ENCODE results near the gene MX1.

MX1 gene, protein sequence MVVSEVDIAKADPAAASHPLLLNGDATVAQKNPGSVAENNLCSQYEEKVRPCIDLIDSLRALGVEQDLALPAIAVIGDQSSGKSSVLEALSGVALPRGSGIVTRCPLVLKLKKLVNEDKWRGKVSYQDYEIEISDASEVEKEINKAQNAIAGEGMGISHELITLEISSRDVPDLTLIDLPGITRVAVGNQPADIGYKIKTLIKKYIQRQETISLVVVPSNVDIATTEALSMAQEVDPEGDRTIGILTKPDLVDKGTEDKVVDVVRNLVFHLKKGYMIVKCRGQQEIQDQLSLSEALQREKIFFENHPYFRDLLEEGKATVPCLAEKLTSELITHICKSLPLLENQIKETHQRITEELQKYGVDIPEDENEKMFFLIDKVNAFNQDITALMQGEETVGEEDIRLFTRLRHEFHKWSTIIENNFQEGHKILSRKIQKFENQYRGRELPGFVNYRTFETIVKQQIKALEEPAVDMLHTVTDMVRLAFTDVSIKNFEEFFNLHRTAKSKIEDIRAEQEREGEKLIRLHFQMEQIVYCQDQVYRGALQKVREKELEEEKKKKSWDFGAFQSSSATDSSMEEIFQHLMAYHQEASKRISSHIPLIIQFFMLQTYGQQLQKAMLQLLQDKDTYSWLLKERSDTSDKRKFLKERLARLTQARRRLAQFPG

GRCh38 chr21:41425954-41426675 lies at the start of gene MX1:
Gene MX1 (plus strand): TSS chr21:41426239. CDS start chr21:41432071, 5,832 bp downstream.
- peak; percentile 12 for DNase-seq

DNA sequence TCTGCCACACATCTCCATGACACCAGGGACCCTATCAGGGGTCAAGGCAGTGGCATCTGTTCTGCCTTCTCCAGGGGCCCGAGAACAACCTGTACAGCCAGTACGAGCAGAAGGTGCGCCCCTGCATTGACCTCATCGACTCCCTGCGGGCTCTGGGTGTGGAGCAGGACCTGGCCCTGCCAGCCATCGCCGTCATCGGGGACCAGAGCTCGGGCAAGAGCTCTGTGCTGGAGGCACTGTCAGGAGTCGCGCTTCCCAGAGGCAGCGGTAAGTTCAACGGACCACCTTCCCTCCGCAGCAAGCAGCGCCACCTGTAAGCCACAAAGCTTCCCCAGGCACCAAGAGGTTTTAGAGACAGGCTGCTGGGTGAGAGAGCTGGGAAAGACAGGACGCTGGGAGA lies 48.3 kb upstream of the MX1 start:
- no peak for DNase-seq

DNA sequence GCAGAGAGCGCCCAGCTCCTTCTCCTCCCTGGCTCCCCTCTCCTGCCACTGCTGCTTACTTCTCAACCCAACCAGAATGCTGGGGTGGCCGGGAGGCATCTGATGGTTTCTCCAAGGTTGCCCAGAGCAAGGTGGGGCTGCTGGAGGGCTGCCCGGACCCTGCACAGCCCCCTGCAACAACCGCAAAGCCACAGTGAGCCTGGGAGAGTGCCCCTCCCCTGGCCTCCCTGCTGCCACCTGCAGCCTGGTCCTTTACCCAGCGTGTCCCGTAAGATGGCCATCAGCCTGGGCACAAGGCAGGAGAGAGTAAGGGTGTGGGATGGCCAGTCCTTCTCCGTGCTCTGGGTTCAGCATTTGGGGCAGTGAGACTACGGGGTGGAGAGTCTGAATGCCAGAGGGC lies 47.2 kb upstream of the MX1 start:
- DNase-seq = no peak

- no peak for DNase-seq
These were observed 46.1 kb upstream of the MX1 start for GRCh38 chr21:41379901-41380300.

DNA sequence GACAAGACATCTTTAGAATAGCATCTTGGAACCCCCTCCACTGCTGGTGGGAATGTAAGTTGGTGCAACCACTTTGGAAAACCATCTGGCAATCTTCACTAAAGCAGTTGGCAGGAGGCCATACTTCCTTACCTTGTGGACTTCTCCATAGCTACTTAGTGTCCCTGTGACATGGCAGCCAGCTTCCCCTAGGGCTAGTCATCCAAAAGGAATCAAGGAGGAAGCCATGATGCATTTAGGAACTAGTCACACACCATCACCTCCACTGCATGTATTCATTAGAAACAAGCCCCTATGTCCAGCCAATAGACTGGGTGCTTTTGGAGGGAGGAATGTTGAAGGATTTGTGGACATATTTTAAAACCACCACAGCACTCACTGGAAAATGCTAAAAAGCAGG lies 44.3 kb upstream of the MX1 start:
- DNase-seq = no peak

GRCh38 chr21:41387042-41387819 lies 38.8 kb upstream of the MX1 start:
- no peak for DNase-seq

DNA sequence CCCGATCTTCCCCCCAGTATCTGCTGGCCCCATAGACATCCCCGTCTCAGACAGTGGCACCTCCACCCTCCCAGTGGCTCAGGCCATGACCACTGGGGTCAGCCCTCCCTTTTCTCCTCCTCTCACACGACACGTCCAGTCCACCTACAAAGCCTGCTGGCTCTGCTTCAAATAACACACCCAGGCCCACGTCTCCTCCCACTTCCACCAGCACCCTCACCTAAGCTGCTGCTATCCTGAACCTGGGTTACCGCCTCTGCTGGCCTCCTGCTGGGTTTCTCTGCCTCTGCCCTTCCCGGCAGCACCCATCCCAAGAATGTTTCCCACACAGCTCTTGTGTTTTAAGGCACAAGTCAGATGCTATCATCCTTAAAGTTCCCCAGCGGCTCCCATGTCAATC lies 38.2 kb upstream of the MX1 start:
- no peak for DNase-seq

DNA sequence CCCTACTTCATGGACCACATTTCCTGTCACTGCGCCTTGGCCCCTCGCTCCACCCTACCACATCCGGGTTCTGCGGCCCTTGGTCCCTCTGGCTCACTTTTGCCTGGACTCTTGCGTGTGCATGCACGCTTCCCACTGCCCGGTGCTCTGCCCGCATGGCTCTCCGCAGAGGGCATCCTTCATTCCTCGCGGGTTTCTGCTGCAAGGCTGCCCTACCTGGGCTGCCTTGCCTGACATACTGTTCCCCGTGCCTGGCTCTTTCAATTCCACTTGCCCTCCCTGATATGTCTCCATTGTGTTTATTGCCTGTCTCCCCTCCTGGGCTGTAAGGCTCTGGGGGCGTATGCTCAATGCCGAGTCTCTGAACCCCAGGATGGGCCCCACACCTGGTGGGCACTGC lies 37.8 kb upstream of the MX1 start:
- DNase-seq = no peak

DNA sequence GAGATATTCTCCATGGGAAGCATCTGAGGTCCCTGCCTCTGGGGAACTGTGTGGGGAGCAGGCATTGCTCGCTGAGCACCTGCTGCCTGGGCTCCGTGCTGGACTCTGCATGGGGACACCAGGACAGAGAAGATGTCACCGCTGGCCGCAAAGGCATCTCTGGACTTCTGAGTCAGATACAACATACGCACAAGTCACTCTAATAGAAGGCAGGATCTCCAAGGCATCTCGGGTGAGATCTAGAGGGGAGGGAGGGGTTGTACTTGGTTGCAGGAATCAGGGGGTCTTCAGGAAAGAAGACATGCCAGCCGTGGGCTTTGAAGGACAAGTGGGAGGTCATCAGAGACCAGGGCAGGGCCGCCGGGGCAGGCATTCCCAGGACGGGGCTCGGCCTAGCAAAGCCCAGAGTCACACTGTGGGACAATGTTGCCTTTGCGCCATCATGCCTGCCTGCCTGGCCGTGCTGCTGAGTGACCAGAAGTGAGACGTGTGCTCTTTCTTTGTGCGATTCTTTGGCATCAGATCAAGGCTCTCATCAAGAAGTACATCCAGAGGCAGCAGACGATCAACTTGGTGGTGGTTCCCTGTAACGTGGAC lies 35.9 kb upstream of the MX1 start:
- DNase-seq = no peak

- DNase-seq = no peak
These were observed 32.1 kb upstream of the MX1 start for GRCh38 chr21:41393876-41394465.

DNA sequence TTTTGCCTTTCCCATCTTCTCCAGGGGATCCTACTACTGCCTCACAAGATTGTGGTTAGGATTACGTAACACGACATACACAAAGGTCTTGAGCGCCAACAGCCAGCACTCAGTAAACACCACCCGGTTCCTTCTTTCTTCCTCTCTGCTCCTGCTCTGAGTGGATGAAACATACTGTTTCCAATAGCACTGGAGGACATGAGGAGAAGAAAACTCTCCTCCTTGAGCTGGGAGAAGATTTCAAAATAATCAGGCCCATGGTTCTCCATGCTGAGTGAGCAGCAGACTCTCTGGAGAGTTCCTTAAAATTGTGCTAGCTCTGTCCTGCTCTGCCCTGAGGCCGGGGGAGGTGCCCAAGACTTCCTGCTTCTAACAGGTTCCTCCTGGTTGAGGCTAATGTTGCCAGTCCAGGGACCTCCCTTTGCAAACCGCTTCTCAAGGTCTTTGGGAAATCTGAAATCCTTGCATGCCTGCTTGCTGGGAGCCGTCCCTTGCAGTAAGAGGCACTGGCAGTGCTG lies 29.4 kb upstream of the MX1 start:
- no peak for DNase-seq

DNA sequence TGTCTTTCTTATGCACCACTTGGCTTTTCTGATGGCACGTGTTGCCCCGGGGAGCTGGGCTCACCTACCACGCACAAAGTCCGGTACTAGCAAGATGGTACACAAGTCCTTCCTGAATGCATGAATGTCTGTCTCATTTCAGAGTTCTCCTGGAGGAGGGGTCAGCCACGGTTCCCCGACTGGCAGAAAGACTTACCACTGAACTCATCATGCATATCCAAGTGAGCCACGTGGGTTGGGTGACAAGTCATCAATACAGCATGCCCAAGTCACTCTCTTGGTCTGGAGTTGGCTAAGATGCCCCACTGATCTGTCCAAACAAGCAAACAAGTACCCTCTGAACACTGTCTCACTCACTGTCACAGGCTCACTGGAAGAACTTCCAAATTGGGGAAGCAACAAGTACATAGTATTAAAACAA lies 28.6 kb upstream of the MX1 start:
- DNase-seq = no peak

- DNase-seq = no peak
These were observed 27.8 kb upstream of the MX1 start for GRCh38 chr21:41398251-41398650.

- DNase-seq = no peak
These were observed 27.2 kb upstream of the MX1 start for GRCh38 chr21:41398831-41399230.

DNA sequence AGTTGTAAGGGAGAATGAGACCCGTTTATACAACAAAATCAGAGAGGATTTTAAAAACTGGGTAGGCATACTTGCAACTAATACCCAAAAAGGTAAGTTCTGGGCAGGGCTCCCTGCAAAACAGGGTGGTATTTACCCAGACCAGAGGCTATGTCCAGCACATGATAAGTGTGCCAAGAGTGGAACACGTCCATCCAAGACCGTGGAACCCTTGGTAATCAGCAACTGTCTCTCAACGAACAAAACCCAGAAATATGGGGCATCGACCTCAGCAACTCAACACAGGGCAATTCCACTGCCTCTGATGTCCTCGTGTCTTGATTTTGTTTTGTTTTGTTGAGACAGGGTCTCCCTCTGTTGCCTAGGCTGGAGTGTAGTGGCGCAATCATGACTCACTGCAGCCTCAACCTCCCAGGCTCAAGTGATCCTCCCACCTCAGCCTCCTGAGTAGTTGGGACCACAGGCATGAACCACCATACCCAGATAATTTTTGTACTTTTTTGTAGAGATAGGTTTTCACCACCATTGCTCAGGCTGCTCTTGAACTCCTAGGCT lies 26.7 kb upstream of the MX1 start:
- no peak for DNase-seq

DNA sequence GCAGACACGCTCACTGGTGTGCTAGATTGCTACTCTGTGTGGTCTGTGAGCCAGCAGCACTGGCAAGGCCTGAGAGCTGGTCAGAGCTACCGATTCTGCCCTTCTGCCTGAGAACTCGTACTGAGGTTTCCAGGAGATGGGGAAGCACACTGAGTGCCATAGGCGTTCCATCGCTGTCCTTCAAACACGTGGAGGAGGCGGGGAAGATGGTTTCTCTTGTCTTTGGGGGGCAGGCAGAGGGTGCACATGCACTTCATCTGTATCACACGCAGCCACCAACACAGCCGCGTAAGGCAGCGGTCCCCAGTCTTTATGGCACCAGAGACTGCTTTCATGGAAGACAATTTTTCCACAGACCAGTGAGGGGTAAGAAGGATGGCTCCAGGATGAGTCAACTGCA lies 23.8 kb upstream of the MX1 start:
- DNase-seq = no peak

- DNase-seq = no peak
These were observed 23.2 kb upstream of the MX1 start for GRCh38 chr21:41402796-41403195.

- no peak for DNase-seq
These were observed 22.7 kb upstream of the MX1 start for GRCh38 chr21:41403331-41403730.

GRCh38 chr21:41403966-41404365 lies 22.1 kb upstream of the MX1 start:
- no peak for DNase-seq

GRCh38 chr21:41405321-41405720 lies 20.7 kb upstream of the MX1 start:
- no peak for DNase-seq

GRCh38 chr21:41406340-41406739 lies 19.7 kb upstream of the MX1 start:
- no peak for DNase-seq

Measured in NCI-H1436 (cell line).